HepG2 (cell line): ENCODE measurements around the gene ATF3. TPM values are rescaled to one million over a fixed set of nuclear protein-coding genes. Genes with fewer than 3 reads are reported as not detected.

ENCODE experiments used
- AKNA ChIP-seq: sonication (generic); formaldehyde crosslinking; IDR thresholded peaks from 2 replicates; pipeline ENCODE4 v1.4.0; 2020; ENCODE audit warnings: missing genetic modification reagents, borderline replicate concordance
- ERF ChIP-seq: IDR thresholded peaks from 2 replicates; pipeline ENCODE4 v1.6.1; 2018; ENCODE audit warnings: missing biosample characterization, missing genetic modification reagents
- FOXO4 ChIP-seq: sonication (generic); formaldehyde crosslinking; conservative IDR thresholded peaks from 2 replicates; pipeline ENCODE4 v1.8.1; 2023; ENCODE audit warnings: missing genetic modification reagents
- MNT ChIP-seq: fragments of 450-650 bp; IDR thresholded peaks from 2 replicates; pipeline ENCODE4 v1.6.1; 2016
- PAWR ChIP-seq: sonication (generic); formaldehyde crosslinking; IDR thresholded peaks from 2 replicates; pipeline ENCODE4 v1.4.0; 2020; ENCODE audit warnings: missing genetic modification reagents, mild to moderate bottlenecking, borderline replicate concordance
- PBX3 ChIP-seq: sonication (generic); formaldehyde crosslinking; IDR thresholded peaks from 2 replicates; pipeline ENCODE4 v1.8.1; 2023; ENCODE audit warnings: missing genetic modification reagents, inconsistent platforms, borderline replicate concordance
- PRDM10 ChIP-seq: sonication (generic); formaldehyde crosslinking; IDR thresholded peaks from 2 replicates; pipeline ENCODE4 v1.4.0; 2020; ENCODE audit warnings: low read depth, missing genetic modification reagents
- RFXAP ChIP-seq: sonication (generic); formaldehyde crosslinking; IDR thresholded peaks from 2 replicates; pipeline ENCODE4 v1.4.0; 2020; ENCODE audit warnings: missing genetic modification reagents, borderline replicate concordance
- THAP11 ChIP-seq: IDR thresholded peaks from 2 replicates; pipeline ENCODE4 v1.6.1; 2016; ENCODE audit warnings: missing biosample characterization, missing genetic modification reagents
- U2AF1 ChIP-seq: fragments of 200-400 bp; formaldehyde crosslinking; optimal IDR thresholded peaks from 2 replicates; pipeline ENCODE3; 2017; ENCODE audit warnings: mild to moderate bottlenecking, low read depth, low read length
- ZNF34 ChIP-seq: sonication (generic); formaldehyde crosslinking; IDR thresholded peaks from 2 replicates; pipeline ENCODE4 v1.4.0; 2020; ENCODE audit warnings: mild to moderate bottlenecking, missing genetic modification reagents, borderline replicate concordance
- ZNF772 ChIP-seq: sonication (generic); formaldehyde crosslinking; IDR thresholded peaks from 2 replicates; pipeline ENCODE4 v1.5.0; 2020; ENCODE audit warnings: mild to moderate bottlenecking, missing genetic modification reagents
- ZNF800 ChIP-seq: sonication (generic); formaldehyde crosslinking; IDR thresholded peaks from 2 replicates; pipeline ENCODE4 v1.4.0; 2020; ENCODE audit warnings: missing genetic modification reagents
- polyA plus RNA-seq, 8 experiments: library from polyadenylated mRNA; depleted of rRNA in 3 of 8; stranded (reverse) in 7 of 8; unstranded in 1 of 8; fragments of >200 nt; fragmentation: Illumina TruSeq in 4 of 8; extraction: Trizol in 4 of 8; gene quantifications; 2 replicates each; pipeline versions ENCODE4 v1.2.1 to v1.2.3, GENCODE V29; 2011 to 2016; ENCODE audit warnings: low read depth in 4 of 8, missing spikeins in 1 of 8, mixed read lengths in 1 of 8; ENCODE audit not compliant: insufficient read depth in 1 of 8
- total RNA-seq, 5 experiments: library from RNA; depleted of rRNA; stranded (reverse); fragments of >200 nt; fragmentation: Illumina TruSeq; extraction: Trizol; gene quantifications; 2 replicates each; pipeline ENCODE4 v1.2.3, GENCODE V29; 2016; ENCODE audit warnings: low read depth in 1 of 5

ATF3 gene
- total and polyA plus RNA-seq, 2 of the 13 experiments (the other 11 are each of a cell fraction or from before 2014, with no cell fraction given): 5.0 to 13.0 TPM

- TF ChIP-seq AKNA (CRISPR knock-in tag) (no peak), PRDM10 (0 out of 2 replicates have a peak, but pooled peaks have one; percentile 12), RFXAP (CRISPR knock-in tag) (peak; percentile 58; the same call in 1 of the 2 replicates), FOXO4 (CRISPR knock-in tag) (no peak), ZNF800 (CRISPR knock-in tag) (peak; percentile 88), PAWR (CRISPR knock-in tag) (no peak), PBX3 (no peak), THAP11 (CRISPR knock-in tag) (no peak; the same call in none of the 2 replicates), ERF (CRISPR knock-in tag) (no peak), MNT (no peak), U2AF1 (peak; percentile 92), ZNF772 (CRISPR knock-in tag) (0 out of 2 replicates have a peak, but pooled peaks have one; percentile 40), ZNF34 (CRISPR knock-in tag) (no peak)
Observed at GRCh38 chr1:212608392-212608958, at the start of gene ATF3 (continued).
